ENCODE data around the gene KCTD16.

The KCTD16 gene

DNA sequence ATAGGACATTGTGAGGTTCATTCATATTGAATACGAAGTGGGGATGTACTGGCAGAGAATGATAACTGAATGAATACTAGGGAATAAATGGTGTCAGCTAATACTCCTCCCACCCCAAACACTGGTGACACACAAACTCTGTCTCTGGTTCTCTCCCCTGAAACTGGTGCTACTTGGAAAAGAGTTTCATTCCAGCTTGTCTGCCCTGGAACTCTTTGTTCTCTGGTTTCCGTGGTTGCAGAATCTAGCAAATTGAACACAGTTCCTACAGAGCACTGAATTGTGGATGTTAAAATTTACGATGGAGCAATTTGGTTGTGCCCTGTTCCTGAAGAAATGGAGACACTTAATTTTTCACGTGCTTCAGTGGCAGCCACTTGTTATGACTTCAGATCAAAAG lies 181.7 kb downstream of the KCTD16 start:
- FAIRE-seq, result no peak

GRCh38 chr5:144352732-144353317 lies 182.2 kb downstream of the KCTD16 start:
- no peak for FAIRE-seq

DNA sequence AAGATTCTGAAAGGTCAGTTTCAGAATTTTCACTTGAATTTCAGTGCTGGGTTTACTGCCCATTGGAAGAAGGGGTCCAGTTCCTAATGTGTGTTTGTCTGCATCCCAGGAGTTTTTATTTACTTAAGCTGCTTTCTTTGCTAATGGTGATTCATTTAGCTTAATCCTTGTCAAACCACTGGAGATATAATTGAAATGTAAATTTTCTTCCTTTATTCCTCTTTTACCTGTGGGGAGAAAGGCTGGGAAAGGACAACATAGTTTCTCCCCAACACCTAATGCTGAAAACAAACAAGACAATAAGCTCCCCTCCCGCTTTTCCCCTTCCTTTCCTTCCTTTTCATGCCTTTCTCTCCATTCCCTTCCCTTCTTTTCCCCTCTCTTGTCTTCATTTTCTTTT lies 185.8 kb downstream of the KCTD16 start:
- no peak for FAIRE-seq

DNA sequence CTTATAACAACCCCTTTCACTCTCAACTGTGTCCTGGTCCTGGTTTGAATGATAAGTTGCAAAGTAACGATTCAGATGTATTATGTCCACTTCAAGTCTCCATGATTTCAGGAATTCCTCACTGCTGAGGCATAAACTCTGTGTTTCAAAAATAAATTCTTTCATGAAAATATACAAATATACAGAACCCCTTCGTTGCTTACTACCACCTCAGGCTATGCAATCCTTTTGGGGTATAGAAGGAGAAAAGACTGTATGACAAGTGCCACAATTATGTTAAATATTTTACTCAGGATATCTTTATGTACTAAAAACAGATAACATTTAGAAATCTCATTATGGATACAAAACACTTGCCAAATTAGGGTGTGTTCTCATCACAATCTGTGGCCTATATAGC lies 190.7 kb downstream of the KCTD16 start:
- no peak for FAIRE-seq

GRCh38 chr5:144365885-144366284 lies 195.2 kb downstream of the KCTD16 start:
- no peak for FAIRE-seq

DNA sequence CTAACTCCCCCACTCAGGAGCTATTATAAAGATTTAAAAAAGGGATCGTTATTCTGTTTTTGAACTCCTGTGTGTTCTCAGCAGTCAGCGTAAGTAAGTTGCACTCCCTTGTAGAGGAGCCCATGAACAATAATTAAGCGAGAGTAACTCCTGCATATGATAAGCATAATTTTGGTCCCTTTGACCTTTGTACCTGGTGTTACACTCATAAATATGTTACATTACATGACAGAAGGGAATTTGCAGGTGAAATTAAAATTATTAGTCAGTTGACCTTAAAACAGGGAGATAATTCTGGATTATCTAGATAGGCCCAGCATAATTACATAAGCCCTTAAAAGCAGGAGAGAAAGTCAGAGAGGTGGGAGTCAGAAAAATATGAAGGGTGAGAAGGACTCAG lies 197.3 kb downstream of the KCTD16 start:
- FAIRE-seq, result no peak

- no peak for FAIRE-seq
Observed at GRCh38 chr5:144368556-144368955, 197.9 kb downstream of the KCTD16 start.

- no peak for FAIRE-seq
Observed at GRCh38 chr5:144369006-144369405, 198.3 kb downstream of the KCTD16 start.

- FAIRE-seq, result no peak
Observed at GRCh38 chr5:144370273-144370672, 199.6 kb downstream of the KCTD16 start.

GRCh38 chr5:144374637-144375036 lies 204.0 kb downstream of the KCTD16 start:
- FAIRE-seq, result no peak

- no peak for FAIRE-seq
Observed at GRCh38 chr5:144377207-144377606, 206.5 kb downstream of the KCTD16 start.

DNA sequence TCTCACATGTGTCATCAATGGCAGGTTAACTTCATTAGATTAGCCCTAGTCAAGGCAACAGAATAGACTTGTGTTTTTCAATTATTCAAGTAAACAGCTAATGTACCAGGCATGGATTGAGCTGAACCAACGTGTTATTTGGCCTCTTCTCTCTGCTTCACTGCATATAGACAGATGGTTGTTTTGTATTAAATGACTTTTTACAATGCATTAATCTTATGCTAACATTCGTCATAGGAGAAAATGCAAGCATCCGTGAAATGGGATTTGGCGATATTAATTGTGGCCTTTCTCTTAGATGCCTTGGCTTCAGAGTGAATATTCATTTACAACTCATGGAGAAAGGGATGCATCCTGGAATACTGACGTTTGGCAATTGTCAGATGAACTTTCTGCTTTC lies 208.0 kb downstream of the KCTD16 start:
- no peak for FAIRE-seq

DNA sequence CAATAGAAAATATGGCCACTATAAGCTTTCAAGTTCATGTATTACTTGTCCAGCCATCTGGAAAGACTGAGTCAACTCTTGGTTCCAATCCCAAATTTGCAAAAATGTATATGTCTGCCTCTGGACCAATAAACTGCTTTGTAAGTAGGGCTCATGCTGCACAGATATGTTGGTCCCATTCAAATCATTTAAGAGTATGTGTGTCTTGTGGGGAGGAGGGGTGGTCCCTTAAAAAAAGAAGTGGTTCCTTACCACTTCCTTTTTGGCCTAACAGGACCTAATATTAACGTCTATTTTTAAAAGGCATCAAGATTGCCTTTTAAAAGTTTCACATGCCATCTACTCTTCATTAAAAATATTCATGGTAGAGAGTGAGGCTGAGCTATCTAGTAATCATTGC lies 214.9 kb downstream of the KCTD16 start:
- FAIRE-seq, result no peak

DNA sequence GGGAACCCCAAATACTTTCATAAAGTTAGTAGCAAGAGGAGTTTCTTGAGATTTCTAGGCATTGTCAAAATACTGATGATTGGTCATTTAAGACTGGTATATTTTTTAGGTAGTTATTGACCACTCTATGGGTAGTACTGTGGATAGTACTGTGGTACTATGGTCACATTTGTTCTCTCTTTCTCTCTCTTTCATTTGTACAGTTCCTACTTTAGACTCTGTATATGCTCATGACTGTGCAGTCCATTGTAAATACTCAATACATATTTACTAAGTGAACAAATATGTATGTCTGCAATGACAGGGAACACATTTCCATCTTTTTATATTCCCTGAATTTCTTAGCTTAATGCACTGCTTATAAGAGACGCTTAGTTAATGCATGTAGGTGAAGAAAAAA lies 215.6 kb downstream of the KCTD16 start:
- FAIRE-seq, result no peak

DNA sequence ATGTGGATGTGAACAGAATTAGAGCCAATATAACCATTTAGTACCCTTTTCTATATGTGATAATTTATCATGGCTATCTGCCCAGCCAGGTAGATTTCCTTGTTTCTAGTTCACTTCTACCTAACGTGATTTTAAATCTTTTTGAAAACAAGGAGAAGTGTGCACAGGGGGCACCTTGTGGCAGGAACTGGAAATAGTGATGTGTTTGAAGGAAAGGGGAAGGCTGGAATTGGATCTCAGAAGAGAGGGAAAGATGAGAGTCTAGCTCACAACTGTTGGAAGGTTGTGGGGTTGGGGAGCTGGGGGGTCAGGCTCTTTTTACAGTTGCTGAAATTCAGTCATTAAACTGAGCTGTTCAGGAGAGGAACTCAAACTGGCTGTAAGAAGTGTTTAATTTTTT lies 219.5 kb downstream of the KCTD16 start:
- FAIRE-seq, result no peak

- no peak for FAIRE-seq
Observed at GRCh38 chr5:144391044-144391443, 220.4 kb downstream of the KCTD16 start.

DNA sequence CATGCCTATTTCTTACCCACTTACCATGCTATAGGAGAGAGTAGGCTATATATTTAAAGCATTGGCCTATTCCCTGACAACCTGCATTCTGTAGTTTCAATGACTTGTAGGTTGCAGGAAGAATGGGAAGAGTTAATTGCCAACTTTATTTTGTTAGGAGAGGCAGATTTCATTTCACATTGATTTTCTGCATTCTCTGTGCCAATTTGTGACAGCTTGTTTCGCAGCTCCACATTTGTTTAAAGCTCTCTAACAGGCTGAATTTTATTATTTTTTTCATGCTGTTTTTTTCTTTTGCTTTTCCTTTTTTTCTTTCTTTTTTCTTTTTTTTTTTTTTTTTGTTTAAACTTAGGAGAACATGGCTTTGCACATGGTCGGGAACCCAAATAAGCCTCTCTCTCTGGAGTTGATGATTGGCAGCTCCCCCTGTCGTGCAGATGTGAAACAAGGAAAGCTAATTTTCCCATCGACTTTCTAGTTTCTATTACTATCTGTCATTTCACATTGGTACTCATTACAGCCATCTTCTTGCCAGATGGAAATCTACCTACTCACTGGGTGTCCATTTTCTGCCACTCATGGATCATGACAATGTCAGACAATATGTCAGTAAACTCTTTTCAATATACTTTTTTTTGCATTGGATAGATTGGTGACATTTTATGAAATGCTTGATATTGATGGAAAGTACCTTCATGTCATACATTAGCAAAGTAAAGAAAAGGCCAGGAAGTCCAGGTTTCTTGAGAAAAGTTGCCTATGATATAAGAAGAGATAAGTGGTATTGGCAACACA lies 223.2 kb downstream of the KCTD16 start:
- FAIRE-seq, result no peak

GRCh38 chr5:144395704-144396103 lies 225.0 kb downstream of the KCTD16 start:
- FAIRE-seq, result no peak

GRCh38 chr5:144403058-144403457 lies 232.4 kb downstream of the KCTD16 start:
- no peak for FAIRE-seq

DNA sequence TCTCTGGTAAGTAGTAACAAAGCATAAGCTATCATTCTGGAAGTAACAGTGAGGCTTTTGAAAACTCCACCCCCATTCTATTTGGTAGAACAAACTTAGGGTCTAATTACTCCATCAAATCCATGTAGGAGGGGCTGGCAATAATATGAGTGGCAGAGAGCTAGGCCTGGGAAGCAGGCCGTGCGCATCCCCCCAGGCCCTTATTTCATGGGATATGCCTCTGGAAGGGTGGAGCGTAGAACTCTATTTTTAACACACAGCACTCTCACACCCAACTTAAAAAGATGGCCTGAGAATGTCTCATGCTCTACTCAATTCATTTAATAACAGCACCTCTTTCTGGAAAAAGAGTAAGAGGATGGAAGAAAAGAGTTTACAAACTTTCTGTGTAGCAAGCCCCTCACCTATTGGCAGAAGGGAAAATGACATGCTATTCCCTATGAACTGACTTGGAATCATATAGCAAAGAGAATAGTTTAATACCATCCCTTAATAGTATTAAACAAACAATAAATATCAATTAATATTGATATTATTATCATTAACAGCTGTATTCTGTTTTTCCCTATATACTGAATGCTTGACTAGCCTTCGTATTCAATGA lies 233.2 kb downstream of the KCTD16 start:
- no peak for FAIRE-seq

- FAIRE-seq, result no peak
Observed at GRCh38 chr5:144404672-144405071, 234.0 kb downstream of the KCTD16 start.

DNA sequence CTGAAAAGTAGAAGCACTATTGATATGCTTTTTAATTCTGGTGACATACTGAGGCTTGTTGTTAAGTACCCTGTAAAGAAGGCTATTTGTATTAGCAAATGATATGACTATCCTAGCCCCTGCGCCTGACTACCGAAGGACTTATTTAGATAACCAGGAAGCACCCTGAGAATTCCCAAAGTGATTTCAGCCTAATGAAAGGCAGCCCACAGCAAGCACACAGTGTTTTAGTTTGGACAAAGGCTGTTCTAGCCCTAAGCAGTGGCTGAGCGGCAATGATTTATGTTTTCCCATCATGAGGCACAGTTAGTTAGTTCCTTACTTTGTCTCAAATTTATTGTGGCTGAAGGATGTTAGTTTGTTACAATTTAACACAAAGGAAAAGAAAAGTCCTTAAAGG lies 235.3 kb downstream of the KCTD16 start:
- FAIRE-seq, result no peak

GRCh38 chr5:144406442-144406841 lies 235.8 kb downstream of the KCTD16 start:
- FAIRE-seq, result no peak
